ENCODE measurements around the gene IFIT3.

- no peak for TF ChIP-seq RFX5 (IDR thresholded peaks at IDR 0.05; ENCODE audit: low read length)
- TF ChIP-seq GATA2 (CRISPR knock-in tag; IDR thresholded peaks at IDR 0.05) = no peak
These were observed 27.7 kb downstream of the IFIT3 start for GRCh38 chr10:89355394-89355931.

Measured in SK-N-SH (cell line).